ENCODE data around the gene GNAT2.
A peak's percentile ranks its signal among the peaks of the same experiment; 100 is the strongest.

GNAT2 gene

DNA sequence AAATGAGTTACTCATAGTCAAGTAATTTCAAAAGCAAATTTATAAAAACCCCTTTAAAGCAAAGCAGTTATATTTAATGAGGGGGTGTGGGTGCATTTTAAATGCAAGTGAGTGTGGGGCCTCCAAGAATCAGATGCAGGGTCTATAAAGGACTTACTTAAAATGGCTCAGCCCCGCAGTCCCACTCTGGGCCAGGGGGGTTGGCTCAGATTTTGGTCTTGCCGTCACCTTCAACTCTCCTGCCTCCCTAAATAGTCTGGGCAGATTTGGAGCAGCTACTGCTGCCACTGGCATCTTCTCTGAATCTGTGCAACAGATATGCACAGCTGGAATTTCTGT is 16.4 kb upstream of the GNAT2 start:
- Histone ChIP-seq H3K9ac (ENCODE audit: low read length in 5 of 5) (no peak overlapping the region), H3K27ac (ENCODE audit: low read depth, low read length) (no peak overlapping the region), H3K9me3 (ENCODE audit: control insufficient read depth in 5 of 5, low read length in 5 of 5) (no peaks in the 10 kb centered on the region), H3K27me3 (ENCODE audit: control insufficient read depth in 5 of 5, insufficient read depth in 4 of 5, low read length in 5 of 5) (no peaks in the 10 kb centered on the region), H3K4me3 (ENCODE audit: low read depth in 1 of 5, low read length in 5 of 5) (peak overlapping the region in 1 of 5 donors; percentile 9), H3K36me3 (ENCODE audit: control insufficient read depth in 5 of 5, insufficient read depth in 5 of 5, low read length in 5 of 5) (peaks cover 0 to 14% (median 11%) of the 10 kb centered on the region in 5 donors), H3K4me1 (ENCODE audit: control insufficient read depth in 5 of 5, insufficient read depth in 5 of 5, low read length in 5 of 5) (peaks cover 2 to 19% (median 11%) of the 10 kb centered on the region in 5 donors)

DNA sequence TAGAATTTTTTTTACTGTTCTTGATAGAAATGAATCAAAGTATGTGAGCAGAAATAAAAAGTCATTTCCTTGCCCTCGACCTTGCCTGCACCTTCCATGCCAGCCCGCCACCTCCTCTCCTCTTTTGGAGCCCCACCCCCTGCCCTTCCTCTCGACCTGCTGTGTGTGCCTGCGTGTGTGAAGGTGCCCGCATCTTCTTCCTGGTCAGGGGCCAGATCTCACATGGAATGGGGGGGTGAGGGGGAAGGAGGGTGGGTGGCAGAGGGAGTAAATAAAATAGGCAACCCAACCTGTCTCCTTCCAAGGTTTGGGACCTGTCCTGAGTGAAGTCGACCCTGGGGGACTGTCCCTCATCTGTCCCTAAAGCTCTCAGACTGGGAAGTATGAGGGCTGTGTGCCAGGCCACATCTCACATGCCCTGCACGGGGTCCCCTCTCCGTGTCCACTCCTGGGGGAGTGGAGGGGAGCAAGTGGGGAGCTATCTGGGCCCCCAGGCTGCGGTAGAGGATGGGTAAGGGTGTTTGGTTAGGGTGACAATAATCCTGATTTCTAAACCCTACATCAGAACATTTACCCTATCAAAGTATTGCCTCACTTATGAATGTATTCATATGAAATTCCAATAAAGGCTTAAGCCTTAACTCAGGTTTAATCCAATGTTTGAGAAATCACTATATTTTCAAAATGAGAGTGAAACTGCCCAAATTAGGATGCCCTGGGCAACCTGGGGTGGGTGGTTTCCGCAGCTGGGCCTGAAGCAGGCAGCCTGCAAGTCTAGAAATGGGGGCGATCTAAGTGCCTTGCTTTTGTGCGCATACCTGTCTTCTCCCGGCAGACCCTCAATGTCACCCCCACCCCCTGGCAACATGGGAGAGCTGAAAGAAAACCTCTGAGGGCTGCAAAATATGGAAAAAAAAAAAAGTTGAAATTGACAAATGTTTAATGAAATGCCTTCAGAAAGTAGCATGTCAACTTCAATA is 15.6 kb upstream of the GNAT2 start:
- Histone ChIP-seq H3K36me3 (ENCODE audit: control insufficient read depth in 5 of 5, insufficient read depth in 5 of 5, low read length in 5 of 5) (peaks cover 0 to 18% (median 15%) of the 10 kb centered on the region in 5 donors), H3K27me3 (ENCODE audit: control insufficient read depth in 5 of 5, insufficient read depth in 4 of 5, low read length in 5 of 5) (no peaks in the 10 kb centered on the region), H3K4me1 (ENCODE audit: control insufficient read depth in 5 of 5, insufficient read depth in 5 of 5, low read length in 5 of 5) (peaks cover 2 to 14% (median 10%) of the 10 kb centered on the region in 5 donors), H3K9ac (ENCODE audit: low read length in 5 of 5) (no peak overlapping the region), H3K4me3 (ENCODE audit: low read depth in 1 of 5, low read length in 5 of 5) (no peak overlapping the region), H3K27ac (ENCODE audit: low read depth, low read length) (no peak overlapping the region), H3K9me3 (ENCODE audit: control insufficient read depth in 5 of 5, low read length in 5 of 5) (no peaks in the 10 kb centered on the region)

DNA sequence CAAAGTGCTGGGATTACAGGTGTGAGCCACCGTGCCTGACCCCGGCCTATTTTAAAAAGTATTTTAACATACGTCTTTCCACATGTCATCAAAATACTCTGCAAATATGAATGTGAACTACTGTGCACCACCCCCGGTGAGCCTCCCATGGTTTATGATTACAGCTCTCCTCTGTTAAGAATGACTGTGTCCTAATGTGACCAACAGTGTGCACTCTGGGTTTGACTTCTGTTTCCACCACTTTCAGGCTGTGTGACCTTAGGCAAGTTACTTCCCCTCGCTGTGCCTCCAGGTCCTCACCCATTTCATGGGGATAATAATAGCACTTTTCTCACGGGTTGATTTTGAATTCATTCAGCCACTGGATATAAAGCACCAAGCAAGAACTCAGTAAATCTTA is 14.9 kb upstream of the GNAT2 start:
- H3K4me1 ChIP-seq (ENCODE audit: control insufficient read depth in 5 of 5, insufficient read depth in 5 of 5, low read length in 5 of 5): peaks cover 2 to 13% (median 10%) of the 10 kb centered on the region in 5 donors
- H3K4me3 ChIP-seq (ENCODE audit: low read depth in 1 of 5, low read length in 5 of 5): no peak overlapping the region
- H3K36me3 ChIP-seq (ENCODE audit: control insufficient read depth in 5 of 5, insufficient read depth in 5 of 5, low read length in 5 of 5): peaks cover 0 to 26% (median 21%) of the 10 kb centered on the region in 5 donors
- H3K27ac ChIP-seq (ENCODE audit: low read depth, low read length): no peak overlapping the region
- no peaks in the 10 kb centered on the region for H3K27me3 ChIP-seq (ENCODE audit: control insufficient read depth in 5 of 5, insufficient read depth in 4 of 5, low read length in 5 of 5)
- no peaks in the 10 kb centered on the region for H3K9me3 ChIP-seq (ENCODE audit: control insufficient read depth in 5 of 5, low read length in 5 of 5)
- no peak overlapping the region for H3K9ac ChIP-seq (ENCODE audit: low read length in 5 of 5)

DNA sequence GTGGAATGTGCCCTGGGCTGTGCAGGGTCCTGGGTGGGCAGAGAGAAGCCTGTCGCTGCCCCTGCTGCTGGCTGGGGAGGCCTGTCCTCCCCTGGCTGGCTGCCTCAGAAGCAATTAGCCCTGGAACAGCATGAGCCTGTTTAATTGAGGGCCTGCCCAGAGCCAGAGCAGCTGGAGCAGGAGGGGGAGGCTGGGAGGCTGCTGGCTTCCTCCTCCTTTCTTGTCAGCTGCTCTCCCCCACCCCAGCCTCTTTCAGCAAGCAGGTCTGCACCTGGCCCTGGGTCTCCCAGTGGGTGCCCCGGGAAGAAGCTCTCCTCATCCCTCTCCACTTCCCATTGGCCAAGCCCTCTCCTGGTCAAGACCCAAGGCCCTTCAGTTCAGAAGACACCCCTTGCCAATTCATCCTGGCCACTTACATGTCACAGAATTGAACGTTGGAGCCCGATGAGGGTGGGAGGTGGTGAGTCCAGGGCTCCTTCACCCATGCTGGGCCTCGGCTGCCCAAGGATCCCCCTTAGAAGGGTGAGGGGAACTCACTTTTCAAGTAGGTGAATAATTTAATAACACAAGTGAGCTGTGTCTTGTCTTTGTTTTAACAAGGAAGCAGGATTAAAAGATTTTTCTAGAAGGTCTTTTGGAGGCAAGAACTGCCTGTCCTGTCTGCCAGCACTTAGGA is 13.4 kb upstream of the GNAT2 start:
- peaks cover 0 to 40% (median 36%) of the 10 kb centered on the region in 5 donors for H3K36me3 ChIP-seq (ENCODE audit: control insufficient read depth in 5 of 5, insufficient read depth in 5 of 5, low read length in 5 of 5)
- no peak overlapping the region for H3K27ac ChIP-seq (ENCODE audit: low read depth, low read length)
- H3K4me1 ChIP-seq (ENCODE audit: control insufficient read depth in 5 of 5, insufficient read depth in 5 of 5, low read length in 5 of 5): peaks cover 2 to 13% (median 10%) of the 10 kb centered on the region in 5 donors
- no peak overlapping the region for H3K4me3 ChIP-seq (ENCODE audit: low read depth in 1 of 5, low read length in 5 of 5)
- no peaks in the 10 kb centered on the region for H3K27me3 ChIP-seq (ENCODE audit: control insufficient read depth in 5 of 5, insufficient read depth in 4 of 5, low read length in 5 of 5)
- no peak overlapping the region for H3K9ac ChIP-seq (ENCODE audit: low read length in 5 of 5)
- no peaks in the 10 kb centered on the region for H3K9me3 ChIP-seq (ENCODE audit: control insufficient read depth in 5 of 5, low read length in 5 of 5)

DNA sequence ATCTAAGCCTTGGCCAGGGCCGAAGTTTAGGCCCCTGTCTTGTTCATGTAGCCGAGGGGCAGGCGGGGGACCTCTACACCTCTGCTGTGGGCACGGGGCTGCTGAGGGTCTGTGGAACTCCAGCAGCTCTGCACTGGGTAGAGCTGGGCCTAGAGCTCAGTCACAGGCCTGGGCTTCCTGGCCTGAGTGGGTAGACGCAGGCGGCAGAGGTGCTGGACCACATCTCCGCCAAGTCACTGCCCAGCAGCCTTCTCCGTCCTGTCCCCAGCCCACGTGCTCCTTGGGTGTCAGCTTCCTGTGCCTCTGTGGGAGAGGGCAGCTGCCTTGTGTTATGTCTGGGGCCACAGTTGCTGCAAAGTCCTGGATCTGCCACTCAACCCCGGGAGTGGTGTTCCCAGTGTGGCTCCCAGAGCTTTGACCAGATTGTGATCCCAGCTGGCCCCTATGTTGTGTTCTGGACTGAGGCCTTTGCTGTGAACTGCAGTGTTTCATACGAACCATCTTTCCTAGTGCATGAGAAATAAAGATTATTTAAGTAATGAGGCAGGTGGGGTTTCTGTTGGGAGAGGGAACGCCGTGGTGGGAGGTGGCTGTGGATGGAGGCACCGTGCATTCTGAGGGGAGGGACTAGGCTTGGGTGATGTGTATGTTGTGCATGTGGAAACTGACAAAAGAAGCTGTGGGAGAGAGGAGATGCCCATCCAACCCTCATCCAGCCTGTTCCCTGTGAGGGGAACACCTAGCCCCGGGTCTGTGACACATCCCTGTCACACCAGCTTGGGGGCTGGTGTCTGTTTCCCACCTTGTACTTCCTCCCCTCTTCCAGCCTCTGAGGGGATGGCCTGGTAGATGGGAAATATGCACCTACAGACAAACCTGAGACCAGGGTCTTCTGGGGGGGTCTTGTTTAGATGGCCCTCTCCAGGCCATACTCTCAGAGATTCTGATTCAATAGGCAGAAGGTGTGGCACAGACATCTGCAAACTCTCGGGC is 12.4 kb upstream of the GNAT2 start:
- Histone ChIP-seq H3K4me1 (ENCODE audit: control insufficient read depth in 5 of 5, insufficient read depth in 5 of 5, low read length in 5 of 5) (peaks cover 2 to 11% (median 10%) of the 10 kb centered on the region in 5 donors), H3K27me3 (ENCODE audit: control insufficient read depth in 5 of 5, insufficient read depth in 4 of 5, low read length in 5 of 5) (no peaks in the 10 kb centered on the region), H3K9me3 (ENCODE audit: control insufficient read depth in 5 of 5, low read length in 5 of 5) (no peaks in the 10 kb centered on the region), H3K36me3 (ENCODE audit: control insufficient read depth in 5 of 5, insufficient read depth in 5 of 5, low read length in 5 of 5) (peaks cover 0 to 50% (median 46%) of the 10 kb centered on the region in 5 donors), H3K4me3 (ENCODE audit: low read depth in 1 of 5, low read length in 5 of 5) (no peak overlapping the region), H3K27ac (ENCODE audit: low read depth, low read length) (no peak overlapping the region), H3K9ac (ENCODE audit: low read length in 5 of 5) (no peak overlapping the region)

DNA sequence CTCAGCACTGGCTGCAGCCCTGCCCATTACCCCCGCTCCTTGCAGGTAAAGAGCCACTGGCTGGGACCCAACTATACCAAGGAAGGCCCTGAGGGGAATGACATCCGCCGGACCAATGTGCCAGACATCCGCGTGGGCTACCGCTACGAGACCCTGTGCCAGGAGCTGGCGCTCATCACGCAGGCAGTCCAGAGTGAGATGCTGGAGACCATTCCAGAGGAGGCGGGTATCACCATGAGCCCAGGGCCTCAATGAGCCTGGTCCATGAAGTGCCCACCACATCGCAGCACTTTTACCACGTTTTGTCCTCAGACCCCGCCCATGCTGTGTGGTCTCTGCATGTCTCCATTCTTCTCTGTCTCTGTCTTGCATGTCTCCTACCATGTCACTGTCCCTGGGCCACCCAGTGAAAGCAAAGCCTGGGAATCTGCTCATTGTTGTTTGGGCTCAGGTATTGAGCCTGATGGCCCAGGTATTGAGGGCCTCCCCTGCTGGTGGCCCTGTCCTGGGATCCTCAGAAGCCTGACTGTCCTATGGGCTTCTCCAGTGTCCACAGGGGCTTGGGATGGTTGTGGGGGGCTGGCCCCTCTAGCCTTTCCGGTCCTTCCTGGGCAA is 11.6 kb upstream of the GNAT2 start:
- Histone ChIP-seq H3K36me3 (ENCODE audit: control insufficient read depth in 5 of 5, insufficient read depth in 5 of 5, low read length in 5 of 5) (peaks cover 0 to 59% (median 50%) of the 10 kb centered on the region in 5 donors), H3K27ac (ENCODE audit: low read depth, low read length) (no peak overlapping the region), H3K9ac (ENCODE audit: low read length in 5 of 5) (no peak overlapping the region), H3K4me3 (ENCODE audit: low read depth in 1 of 5, low read length in 5 of 5) (no peak overlapping the region), H3K27me3 (ENCODE audit: control insufficient read depth in 5 of 5, insufficient read depth in 4 of 5, low read length in 5 of 5) (no peaks in the 10 kb centered on the region), H3K9me3 (ENCODE audit: control insufficient read depth in 5 of 5, low read length in 5 of 5) (no peaks in the 10 kb centered on the region), H3K4me1 (ENCODE audit: control insufficient read depth in 5 of 5, insufficient read depth in 5 of 5, low read length in 5 of 5) (peaks cover under 1 to 5% (median 4%) of the 10 kb centered on the region in 5 donors)

DNA sequence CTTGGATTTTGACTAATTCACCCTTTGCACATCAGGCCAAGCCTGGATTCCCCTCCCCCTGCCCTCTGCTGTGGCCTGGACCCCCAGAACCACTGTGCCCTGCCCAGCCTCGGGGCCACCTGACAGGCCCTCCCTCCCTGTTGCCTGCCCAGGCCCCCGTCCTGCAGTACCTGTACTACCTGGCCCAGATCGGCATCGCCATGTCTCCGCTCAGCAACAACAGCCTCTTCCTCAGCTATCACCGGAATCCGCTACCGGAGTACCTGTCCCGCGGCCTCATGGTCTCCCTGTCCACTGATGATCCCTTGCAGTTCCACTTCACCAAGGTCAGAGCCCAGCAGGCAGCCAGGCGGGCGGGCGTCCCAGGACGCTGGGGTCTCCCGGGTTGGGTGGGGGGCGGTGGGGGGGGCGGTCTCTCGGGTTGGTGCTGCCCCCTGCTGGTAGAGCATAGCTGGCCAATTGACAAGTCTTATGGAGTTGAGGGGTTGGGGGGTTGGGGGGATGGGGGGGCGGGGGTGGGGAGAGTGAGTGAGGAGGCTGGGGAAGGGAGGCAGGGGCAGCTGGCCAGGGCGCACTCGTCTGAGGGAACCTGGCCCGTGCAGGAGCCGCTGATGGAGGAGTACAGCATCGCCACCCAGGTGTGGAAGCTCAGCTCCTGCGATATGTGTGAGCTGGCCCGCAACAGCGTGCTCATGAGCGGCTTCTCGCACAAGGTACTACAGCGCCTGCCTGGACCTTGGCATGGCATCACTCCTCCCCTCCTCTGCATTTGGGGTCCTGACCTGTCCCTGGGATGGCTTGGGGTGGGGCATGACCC is 10.9 kb upstream of the GNAT2 start:
- Histone ChIP-seq H3K4me3 (ENCODE audit: low read depth in 1 of 5, low read length in 5 of 5) (no peak overlapping the region), H3K4me1 (ENCODE audit: control insufficient read depth in 5 of 5, insufficient read depth in 5 of 5, low read length in 5 of 5) (peaks cover 0 to 9% (median 9%) of the 10 kb centered on the region in 5 donors), H3K27ac (ENCODE audit: low read depth, low read length) (no peak overlapping the region), H3K9me3 (ENCODE audit: control insufficient read depth in 5 of 5, low read length in 5 of 5) (no peaks in the 10 kb centered on the region), H3K36me3 (ENCODE audit: control insufficient read depth in 5 of 5, insufficient read depth in 5 of 5, low read length in 5 of 5) (peaks cover 0 to 62% (median 50%) of the 10 kb centered on the region in 5 donors), H3K27me3 (ENCODE audit: control insufficient read depth in 5 of 5, insufficient read depth in 4 of 5, low read length in 5 of 5) (no peaks in the 10 kb centered on the region), H3K9ac (ENCODE audit: low read length in 5 of 5) (no peak overlapping the region)

DNA sequence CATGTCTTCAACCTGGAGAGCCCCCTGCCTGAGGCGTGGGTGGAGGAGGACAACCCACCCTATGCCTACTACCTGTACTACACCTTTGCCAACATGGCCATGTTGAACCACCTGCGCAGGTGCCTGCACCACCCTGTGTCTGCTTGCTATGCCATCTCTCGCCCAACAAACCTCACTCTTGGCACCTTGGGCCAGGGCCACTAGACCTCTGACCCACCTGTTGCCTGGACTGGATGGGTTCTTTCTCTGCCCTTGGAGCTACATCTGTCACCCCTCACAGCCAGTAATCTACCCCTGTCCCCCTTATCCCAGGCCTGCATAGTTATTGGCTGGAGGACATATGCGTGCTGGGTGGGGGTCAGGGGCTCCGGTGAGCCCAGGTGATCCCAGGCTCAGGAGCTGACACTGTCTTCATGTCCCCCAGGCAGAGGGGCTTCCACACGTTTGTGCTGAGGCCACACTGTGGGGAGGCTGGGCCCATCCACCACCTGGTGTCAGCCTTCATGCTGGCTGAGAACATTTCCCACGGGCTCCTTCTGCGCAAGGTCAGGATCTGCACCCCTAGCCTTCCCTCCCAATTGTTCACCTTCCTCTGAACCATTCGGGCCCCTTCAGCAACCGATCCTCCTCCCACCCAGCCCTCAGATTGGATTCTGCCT is 10.1 kb upstream of the GNAT2 start:
- peaks cover 0 to 17% (median 14%) of the 10 kb centered on the region in 5 donors for H3K4me1 ChIP-seq (ENCODE audit: control insufficient read depth in 5 of 5, insufficient read depth in 5 of 5, low read length in 5 of 5)
- H3K36me3 ChIP-seq (ENCODE audit: control insufficient read depth in 5 of 5, insufficient read depth in 5 of 5, low read length in 5 of 5): peaks cover 0 to 62% (median 50%) of the 10 kb centered on the region in 5 donors
- H3K27ac ChIP-seq (ENCODE audit: low read depth, low read length): no peak overlapping the region
- H3K27me3 ChIP-seq (ENCODE audit: control insufficient read depth in 5 of 5, insufficient read depth in 4 of 5, low read length in 5 of 5): no peaks in the 10 kb centered on the region
- H3K9ac ChIP-seq (ENCODE audit: low read length in 5 of 5): no peak overlapping the region
- H3K9me3 ChIP-seq (ENCODE audit: control insufficient read depth in 5 of 5, low read length in 5 of 5): no peaks in the 10 kb centered on the region
- no peak overlapping the region for H3K4me3 ChIP-seq (ENCODE audit: low read depth in 1 of 5, low read length in 5 of 5)
